Skeletal muscle cell (primary cell): ENCODE data around the gene DNMT3A.
"Not testable (repeated sequence)": the region's sequence is repeated elsewhere in the genome, so short reads cannot be mapped to it uniquely, and the experiment has no call there.

Experiments used
- DNase-seq: peaks from one replicate; pipeline ENCODE4 v3.0.0-alpha.2; 2010; ENCODE audit warnings: low read depth
- H3K4me3 ChIP-seq: 2 replicates; pipeline ENCODE4 v1.5.1; 2011; ENCODE audit warnings: low read depth, mild to moderate bottlenecking, control low read depth, low read length, moderate library complexity

DNMT3A gene

GRCh38 chr2:25230198-25230947, 111.4 kb downstream of the DNMT3A start:
- H3K4me3 ChIP-seq: no peak overlapping the region
- no peak for DNase-seq

- no peak for DNase-seq
- no peak overlapping the region for H3K4me3 ChIP-seq
Observed at GRCh38 chr2:25229279-25230197, 112.2 kb downstream of the DNMT3A start.

DNA sequence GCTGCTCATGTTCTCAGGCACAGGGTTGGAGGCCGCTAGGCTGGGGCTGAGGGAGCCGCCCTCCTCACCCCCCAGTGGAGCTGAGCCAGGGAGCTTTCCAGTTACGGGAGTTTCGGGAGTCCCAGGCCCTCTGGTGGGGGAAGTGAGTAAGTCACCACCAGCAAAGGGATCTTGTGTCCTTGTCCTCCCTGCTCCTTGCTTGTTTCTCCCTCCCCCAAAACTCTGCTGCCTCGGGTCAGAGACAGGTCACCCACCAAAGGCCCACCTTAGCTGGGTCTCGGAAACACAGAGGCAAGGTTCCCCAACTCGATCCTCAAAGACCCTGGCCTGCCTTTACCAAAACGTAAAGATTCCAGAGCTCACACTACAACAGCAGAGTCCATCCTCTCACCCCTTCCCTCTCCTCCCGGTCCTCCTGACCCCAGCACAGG, 112.9 kb downstream of the DNMT3A start:
- no peak overlapping the region for H3K4me3 ChIP-seq
- peak; percentile 37 for DNase-seq

DNA sequence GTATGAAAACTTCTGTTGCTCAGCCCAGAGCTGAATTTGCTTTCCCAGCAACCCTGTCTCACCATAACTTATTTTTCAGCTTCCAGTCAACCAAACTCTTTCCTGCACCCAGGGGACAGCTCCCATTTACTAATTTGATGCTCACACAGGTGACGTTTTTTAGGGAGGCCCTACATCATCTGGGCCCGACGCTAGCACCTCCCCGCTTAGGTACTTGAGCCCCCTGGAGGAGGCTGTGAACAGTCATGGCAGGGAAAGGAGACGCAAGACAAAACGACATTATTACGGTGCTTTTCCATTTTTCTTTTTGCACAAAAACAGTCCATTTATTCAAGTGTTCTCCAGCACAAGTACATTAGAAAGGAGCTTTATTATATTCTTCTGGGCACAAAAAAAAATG, 114.1 kb downstream of the DNMT3A start:
- H3K4me3 ChIP-seq: no peak overlapping the region
- no peak for DNase-seq

DNA sequence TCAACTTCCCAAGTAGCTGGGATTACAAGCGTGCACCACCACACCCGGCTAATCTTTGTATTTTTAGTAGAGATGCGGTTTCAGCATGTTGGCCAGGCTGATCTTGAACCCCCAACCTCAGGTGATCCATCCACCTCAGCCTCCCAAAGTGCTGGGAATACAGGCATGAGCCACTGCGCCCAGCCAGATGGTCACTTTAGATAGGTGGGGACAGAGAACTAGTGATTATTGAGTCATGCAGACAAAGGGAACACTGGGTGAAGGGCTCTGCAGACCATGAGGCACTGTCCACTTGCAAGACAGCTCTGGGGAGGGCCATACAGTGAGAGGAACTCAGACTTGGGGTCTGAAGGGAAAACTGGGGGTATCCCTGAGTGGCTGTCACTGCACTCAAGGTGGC, 114.9 kb downstream of the DNMT3A start:
- no peak for DNase-seq
- no peak overlapping the region for H3K4me3 ChIP-seq

DNA sequence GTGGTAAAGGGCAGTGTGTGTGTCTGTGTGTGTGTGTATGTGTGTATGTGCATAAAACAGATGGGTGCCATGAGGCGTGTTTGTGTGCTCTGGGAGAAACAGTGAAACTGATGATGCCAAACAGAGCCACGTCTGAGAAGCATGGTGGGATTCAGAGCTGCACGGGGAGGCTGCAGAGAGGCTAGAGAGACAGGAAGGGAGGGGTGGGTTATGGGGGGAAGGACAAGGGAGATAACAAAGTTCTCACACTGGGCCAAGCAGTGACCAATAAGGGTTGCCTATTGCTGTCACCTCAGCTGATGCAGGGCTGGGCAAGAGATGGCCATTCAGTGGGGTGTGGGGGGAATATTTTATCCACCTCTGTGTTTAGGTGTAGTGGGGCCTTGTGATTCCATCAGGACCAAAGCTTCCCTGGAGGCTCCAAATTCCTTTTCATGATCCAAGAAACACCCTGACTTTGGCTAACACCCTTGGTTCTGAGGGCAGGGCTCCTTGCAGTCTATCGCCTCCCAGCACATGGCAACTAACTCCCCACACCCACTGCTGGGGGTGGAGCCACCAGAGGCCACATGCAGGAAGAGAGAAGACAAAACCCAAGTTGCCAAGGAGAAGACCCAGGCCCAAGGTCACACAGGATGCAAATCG, 119.1 kb downstream of the DNMT3A start:
- H3K4me3 ChIP-seq: no peak overlapping the region
- DNase-seq: no peak

DNA sequence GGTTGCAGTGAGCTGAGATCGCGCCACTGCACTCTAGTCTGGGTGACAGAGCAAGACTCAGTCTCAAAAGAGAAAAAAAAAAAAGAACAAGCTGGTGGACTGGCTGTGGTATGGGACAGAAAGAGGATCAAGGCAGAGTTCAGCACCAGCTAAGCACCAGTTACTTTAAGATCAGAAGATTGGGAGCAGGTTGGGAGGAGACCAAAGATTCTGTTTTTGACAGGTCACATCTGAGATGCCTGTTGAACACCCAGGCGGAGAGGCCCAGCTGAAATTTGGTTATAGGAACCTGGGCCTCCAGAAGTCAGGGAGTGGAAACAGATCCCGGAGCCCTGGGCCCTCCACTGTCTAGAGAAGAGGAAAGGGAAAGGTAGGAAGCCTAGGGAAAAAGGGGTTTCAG, 120.1 kb downstream of the DNMT3A start:
- no peak for DNase-seq
- no peak overlapping the region for H3K4me3 ChIP-seq

DNA sequence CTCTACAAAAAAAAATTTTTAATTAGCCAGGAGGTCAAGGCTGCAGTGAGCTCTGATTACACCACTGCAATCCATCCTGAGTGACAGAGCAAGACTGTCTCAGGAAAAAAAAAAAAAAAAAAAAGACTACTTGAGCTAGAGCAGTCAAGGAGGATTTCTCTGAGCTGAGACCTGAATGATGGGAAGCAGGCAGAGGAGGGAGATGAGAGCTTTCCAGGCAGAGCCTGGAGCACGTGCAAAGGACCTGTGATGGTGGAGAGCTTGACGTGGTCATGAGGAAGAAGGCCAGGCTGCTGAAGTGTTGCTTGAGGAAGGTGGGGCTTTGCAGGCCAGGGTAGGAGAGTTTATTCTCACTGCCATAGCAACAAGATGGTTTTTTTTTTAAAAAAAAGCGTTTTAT, 121.4 kb downstream of the DNMT3A start:
- H3K4me3 ChIP-seq: no peak overlapping the region
- DNase-seq: no peak

- H3K4me3 ChIP-seq: no peak overlapping the region
- no peak for DNase-seq
Observed at GRCh38 chr2:25219621-25220020, 122.1 kb downstream of the DNMT3A start.

DNA sequence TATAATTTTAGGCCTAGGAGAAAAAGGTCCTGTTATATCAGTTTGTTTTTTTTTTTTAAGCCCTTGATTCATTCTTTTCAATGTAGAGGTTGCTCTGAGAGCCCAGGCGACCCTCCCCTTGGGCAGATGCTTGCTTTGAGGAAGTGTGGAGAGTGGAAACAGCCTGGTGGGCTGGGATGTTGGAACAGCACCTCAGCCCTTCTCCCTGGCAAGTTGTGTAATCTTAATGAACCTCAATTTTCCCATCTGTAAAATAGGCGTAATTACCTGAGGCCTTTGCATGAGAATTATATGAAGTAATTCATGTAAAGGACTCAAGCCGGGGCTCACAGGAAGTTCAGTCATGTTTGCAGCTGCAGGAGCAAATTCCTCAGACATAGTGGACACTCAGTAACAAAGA, 123.6 kb downstream of the DNMT3A start:
- H3K4me3 ChIP-seq: no peak overlapping the region
- DNase-seq: no peak

- peak overlapping the region; percentile 46 for H3K4me3 ChIP-seq
- no peak for DNase-seq
Observed at GRCh38 chr2:25215948-25216679, 125.6 kb downstream of the DNMT3A start.

- DNase-seq: no peak
- no peak overlapping the region for H3K4me3 ChIP-seq
Observed at GRCh38 chr2:25215232-25215631, 126.5 kb downstream of the DNMT3A start.

GRCh38 chr2:25213229-25213628, 128.5 kb downstream of the DNMT3A start:
- no peak overlapping the region for H3K4me3 ChIP-seq
- no peak for DNase-seq

DNA sequence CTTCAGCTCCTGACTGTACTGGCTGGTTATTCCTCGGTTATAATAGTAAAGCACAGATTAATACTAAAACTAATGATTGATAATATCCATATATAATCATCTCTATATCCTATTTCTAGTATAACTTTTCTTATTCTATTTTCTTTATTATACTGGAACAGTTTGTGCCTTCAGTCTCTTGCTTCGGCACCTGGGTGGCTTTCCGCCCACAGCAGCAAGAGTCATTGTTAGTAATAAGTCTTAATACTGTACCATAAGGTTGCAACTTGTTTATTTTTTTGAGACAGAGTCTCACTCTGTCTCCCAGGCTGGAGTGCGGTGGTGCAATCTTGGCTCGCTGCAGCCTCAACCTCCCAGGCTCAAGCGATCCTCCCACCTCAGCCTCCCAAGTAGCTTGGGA, 130.8 kb downstream of the DNMT3A start:
- not testable (repeated sequence) for H3K4me3 ChIP-seq, DNase-seq

DNA sequence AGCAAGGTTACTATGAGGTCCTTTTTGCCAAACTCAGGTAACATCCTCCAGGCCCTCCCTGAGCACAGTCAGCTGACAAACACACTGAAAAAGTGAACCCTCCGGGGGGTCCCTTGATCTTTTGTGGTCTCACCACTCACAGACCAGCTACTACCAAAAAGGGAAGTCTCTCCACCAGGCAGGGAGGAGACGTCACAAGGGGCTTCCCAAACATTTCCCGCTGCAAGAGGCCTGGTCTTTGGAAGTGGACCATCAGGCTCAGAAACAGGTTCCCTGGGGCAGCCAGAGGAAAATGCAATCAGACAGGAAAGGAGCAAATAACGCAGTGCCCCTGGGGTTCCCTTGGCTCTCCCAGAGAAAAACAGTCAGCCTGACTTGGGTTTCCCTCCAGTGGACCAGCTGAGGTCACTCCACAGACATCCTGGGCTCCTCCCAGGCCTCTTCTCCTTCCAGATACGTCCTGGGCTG, 134.6 kb downstream of the DNMT3A start:
- no peak for DNase-seq
- no peak overlapping the region for H3K4me3 ChIP-seq

GRCh38 chr2:25204190-25204838, 137.4 kb downstream of the DNMT3A start:
- H3K4me3 ChIP-seq: peak overlapping the region; percentile 26
- DNase-seq: no peak

DNA sequence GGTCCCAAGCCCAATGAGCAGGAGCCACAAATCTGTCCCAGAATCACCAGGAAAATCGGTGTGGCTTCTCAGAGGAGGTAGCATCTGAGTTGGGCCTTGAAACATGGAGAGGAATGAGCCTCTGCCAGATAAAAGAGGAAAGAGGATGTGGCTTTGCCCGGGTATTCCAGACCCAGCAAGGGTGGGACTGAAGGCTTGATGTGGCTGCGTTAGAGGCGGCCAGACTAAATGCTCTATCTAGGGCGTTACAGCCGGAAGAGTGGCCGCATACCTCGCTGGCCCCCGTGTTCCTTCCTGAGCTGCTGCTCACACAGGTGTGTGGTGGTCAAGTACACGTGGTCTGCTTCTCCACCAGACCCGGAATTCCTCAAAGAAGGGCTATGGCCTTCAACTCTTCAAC, 139.4 kb downstream of the DNMT3A start:
- no peak overlapping the region for H3K4me3 ChIP-seq
- no peak for DNase-seq

- H3K4me3 ChIP-seq: no peak overlapping the region
- no peak for DNase-seq
Observed at GRCh38 chr2:25201794-25202193, 139.9 kb downstream of the DNMT3A start.

DNA sequence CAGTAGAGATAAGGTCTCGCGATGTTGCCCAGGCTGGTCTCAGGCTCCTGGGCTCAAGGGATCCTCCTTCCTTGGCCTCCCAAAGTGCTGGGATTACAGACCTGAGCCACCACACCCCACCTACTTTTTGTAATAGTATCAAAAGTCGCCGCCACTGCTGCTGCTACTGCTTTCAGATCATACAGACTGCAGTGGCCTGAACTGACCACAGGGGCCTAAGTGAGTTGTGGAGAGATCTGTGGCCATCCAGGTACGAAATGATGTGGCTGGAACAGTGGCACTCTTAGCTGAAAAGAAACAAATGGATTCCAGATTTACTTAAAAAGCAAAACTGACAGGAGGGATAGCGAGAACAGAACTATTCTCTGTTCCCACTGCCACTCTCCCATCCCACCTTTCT, 140.5 kb downstream of the DNMT3A start:
- no peak for DNase-seq
- H3K4me3 ChIP-seq: no peak overlapping the region
